Mucosa of descending colon (tissue), 3 donors: ENCODE measurements around the gene LRRC25. TPM values are rescaled to one million over a fixed set of nuclear protein-coding genes. Genes with fewer than 3 reads are reported as not detected.
"Not testable (repeated sequence)": the region's sequence is repeated elsewhere in the genome, so short reads cannot be mapped to it uniquely, and the experiment has no call there.

Experiments
- ATAC-seq: fragments of 200-7000 bp; cut with Tn5 transposase; one replicate; pipeline ENCODE4 v1.9.1; 2020; ENCODE audit warnings: mild to moderate bottlenecking, moderate library complexity
- DNase-seq, 3 donors: peaks; one replicate each; pipeline ENCODE4 v3.0.0-alpha.2; 2020
- H3K36me3 ChIP-seq: fragments of 200-600 bp; one replicate; pipeline ENCODE4 v1.8.0; 2021; ENCODE audit warnings: low read depth, mild to moderate bottlenecking
- H3K4me1 ChIP-seq: fragments of 200-600 bp; one replicate; pipeline ENCODE4 v1.8.0; 2021; ENCODE audit warnings: low read depth, mild to moderate bottlenecking
- H3K4me3 ChIP-seq: fragments of 200-600 bp; one replicate; pipeline ENCODE4 v1.8.0; 2021; ENCODE audit warnings: mild to moderate bottlenecking
- H3K9me3 ChIP-seq: fragments of 200-600 bp; one replicate; pipeline ENCODE4 v1.8.0; 2021; ENCODE audit warnings: mild to moderate bottlenecking
- intact Hi-C, 2 donors: fragments of 100-400 bp; cut with DNase I in 1 of 2; cut with micrococcal nuclease in 1 of 2; formaldehyde crosslinking; loops; one replicate each; pipeline versions ENCODE4 v1.11.0 to v1.11.1; 2022; cut with DNase I, micrococcal nuclease
- total RNA-seq, 3 donors: library from RNA; stranded (reverse); fragmentation: NEBNext Ultra II Directional in 2 of 3; extraction: Animal tissue kit (Norgen Biotek cat#: 25700) in 2 of 3; gene quantifications; one replicate each; pipeline versions ENCODE4 v1.2.1 to v1.2.4, GENCODE V29; 2021 to 2023
- TF ChIP-seq, protein P1 (sequence below): fragments of 200-600 bp; IDR thresholded peaks from one replicate; pipeline ENCODE4 v1.8.0; 2022; ENCODE audit warnings: antibody characterized with exemption, mild to moderate bottlenecking
- donor health status: DM: no; HTN: no; CAD: no; lungs with moderate emphysema.
- donor health status: DM: no; HTN: no; CAD: no.
- donor health status: DM: no; HTN: yes; CAD: no.

The LRRC25 gene
- total RNA-seq, 3 donors from 2014 or later = 2.1 to 8.8 (median 5.8) TPM

DNA sequence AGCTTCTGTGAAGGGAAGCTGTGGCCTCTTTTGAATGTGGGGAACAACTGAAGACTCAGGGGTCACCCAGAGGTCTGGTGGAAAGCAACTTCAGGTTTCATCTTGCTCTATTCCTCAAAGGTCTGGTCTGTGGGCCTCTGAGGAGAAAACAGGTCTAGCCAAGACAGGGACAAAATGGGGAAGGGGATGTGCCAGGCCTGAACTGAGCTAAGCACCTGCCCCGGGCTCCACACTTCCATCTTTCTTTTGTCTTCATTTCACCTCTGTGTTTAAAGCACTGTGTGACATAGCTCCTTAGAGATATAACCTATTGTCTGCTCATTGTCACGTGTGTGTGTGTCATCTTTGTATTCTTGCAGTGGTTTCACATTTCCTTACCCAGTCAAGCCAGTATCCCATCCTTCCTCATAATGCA, 31.4 kb downstream of the LRRC25 start:
- intact Hi-C loops = no loop called here
- H3K36me3 ChIP-seq = no peaks in the 10 kb centered on the region
- no peak overlapping the region for H3K4me3 ChIP-seq
- TF ChIP-seq, protein P1, sequence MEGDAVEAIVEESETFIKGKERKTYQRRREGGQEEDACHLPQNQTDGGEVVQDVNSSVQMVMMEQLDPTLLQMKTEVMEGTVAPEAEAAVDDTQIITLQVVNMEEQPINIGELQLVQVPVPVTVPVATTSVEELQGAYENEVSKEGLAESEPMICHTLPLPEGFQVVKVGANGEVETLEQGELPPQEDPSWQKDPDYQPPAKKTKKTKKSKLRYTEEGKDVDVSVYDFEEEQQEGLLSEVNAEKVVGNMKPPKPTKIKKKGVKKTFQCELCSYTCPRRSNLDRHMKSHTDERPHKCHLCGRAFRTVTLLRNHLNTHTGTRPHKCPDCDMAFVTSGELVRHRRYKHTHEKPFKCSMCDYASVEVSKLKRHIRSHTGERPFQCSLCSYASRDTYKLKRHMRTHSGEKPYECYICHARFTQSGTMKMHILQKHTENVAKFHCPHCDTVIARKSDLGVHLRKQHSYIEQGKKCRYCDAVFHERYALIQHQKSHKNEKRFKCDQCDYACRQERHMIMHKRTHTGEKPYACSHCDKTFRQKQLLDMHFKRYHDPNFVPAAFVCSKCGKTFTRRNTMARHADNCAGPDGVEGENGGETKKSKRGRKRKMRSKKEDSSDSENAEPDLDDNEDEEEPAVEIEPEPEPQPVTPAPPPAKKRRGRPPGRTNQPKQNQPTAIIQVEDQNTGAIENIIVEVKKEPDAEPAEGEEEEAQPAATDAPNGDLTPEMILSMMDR = no peak
- no peaks in the 10 kb centered on the region for H3K9me3 ChIP-seq
- ATAC-seq = no peak
- DNase-seq = no peak
- peaks cover 17% of the 10 kb centered on the region for H3K4me1 ChIP-seq

DNA sequence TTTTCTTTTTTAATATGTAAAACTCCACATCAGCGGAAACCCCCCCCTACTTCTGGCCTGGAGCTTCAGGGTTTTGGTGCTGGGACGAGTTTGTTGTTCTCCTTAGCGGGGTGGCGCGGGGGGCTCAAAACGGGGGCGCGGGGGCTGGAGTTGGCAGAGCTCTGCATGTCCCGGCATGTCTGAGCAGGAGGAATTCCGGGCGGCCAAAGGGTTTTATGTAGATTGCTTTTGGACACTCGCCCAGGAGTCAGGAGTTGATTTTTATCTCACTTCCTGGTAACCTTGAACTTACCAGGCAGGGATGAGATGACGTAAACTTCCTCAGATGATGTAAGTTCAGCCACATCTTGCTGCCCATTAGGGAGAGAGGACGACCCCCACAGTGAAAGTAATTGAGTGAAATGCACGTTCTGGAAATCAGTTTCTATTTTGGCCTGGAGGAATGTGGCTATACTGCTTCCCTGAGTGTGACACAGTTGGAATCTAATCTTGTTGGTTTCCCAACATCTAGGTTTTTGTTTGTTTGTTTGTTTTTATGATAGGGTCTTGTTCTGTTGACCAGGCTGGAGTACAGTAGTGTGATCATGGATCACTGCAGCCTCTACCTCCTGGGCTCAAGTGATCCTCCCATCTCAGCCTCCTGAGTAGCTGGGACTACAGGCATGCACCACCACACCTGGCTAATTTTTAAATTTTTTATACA, 32.4 kb downstream of the LRRC25 start:
- no peaks in the 10 kb centered on the region for H3K36me3 ChIP-seq
- TF ChIP-seq, protein P1 = no peak
- peaks cover 17% of the 10 kb centered on the region for H3K4me1 ChIP-seq
- H3K4me3 ChIP-seq = no peak overlapping the region
- ATAC-seq (peak; percentile 89), DNase-seq (peak; percentile 74 to 95 (median 77))
- H3K9me3 ChIP-seq = no peaks in the 10 kb centered on the region
- intact Hi-C loops = no loop called here

DNA sequence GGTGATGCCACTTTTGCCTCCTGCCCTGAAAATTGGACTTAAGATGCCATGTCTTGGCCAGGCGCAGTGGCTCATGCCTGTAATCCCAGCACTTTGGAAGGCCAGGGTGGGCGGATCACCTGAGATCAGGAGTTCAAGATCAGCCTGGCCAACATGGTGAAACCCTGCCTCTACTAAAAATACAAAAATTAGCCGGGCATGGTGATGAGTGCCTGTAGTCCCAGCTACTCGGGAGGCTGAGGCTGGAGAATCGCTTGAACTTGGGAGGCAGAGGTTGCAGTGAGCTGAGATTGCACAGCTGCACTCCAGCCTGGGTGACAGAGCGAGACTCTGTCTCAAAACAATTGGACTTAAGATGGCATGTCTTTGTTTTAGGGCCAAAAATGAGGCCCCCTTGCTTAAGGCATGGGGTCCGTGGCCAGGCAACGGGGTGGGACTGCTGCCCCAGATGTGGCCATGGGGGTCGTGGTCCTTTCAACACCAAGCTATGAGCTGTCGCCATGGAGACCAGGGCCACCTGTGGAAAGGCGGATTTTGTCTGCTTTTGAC, 33.1 kb downstream of the LRRC25 start:
- H3K36me3 ChIP-seq, intact Hi-C loops, DNase-seq, H3K4me3 ChIP-seq, H3K9me3 ChIP-seq: not testable (repeated sequence)
- H3K4me1 ChIP-seq = peaks cover 17% of the 10 kb centered on the region
- peak; percentile 20 for ATAC-seq

DNA sequence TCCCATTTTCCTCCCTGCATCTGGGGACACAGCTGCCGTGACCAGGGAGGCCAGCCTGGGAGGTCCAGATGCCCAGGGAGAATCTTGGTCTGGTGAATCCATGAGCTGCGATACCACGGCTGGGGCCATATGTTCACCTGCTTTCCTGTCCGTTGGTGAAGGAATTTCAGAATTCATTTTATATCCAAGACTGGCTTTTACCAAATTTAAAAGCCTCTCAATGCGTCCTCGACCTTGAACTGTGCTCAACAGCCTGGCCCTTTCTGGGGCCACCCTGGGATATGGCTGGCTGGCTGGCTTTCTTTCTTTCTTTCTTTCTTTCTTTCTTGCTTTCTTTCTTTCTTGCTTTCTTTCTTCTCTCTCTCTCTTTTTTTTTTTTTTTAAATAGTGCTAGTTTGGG, 33.6 kb downstream of the LRRC25 start:
- intact Hi-C loops = no loop called here
- TF ChIP-seq, protein P1 = no peak
- DNase-seq (no peak), ATAC-seq (no peak)
- H3K4me1 ChIP-seq = peaks cover 17% of the 10 kb centered on the region
- no peak overlapping the region for H3K4me3 ChIP-seq
- no peaks in the 10 kb centered on the region for H3K36me3 ChIP-seq
- H3K9me3 ChIP-seq = no peaks in the 10 kb centered on the region

DNA sequence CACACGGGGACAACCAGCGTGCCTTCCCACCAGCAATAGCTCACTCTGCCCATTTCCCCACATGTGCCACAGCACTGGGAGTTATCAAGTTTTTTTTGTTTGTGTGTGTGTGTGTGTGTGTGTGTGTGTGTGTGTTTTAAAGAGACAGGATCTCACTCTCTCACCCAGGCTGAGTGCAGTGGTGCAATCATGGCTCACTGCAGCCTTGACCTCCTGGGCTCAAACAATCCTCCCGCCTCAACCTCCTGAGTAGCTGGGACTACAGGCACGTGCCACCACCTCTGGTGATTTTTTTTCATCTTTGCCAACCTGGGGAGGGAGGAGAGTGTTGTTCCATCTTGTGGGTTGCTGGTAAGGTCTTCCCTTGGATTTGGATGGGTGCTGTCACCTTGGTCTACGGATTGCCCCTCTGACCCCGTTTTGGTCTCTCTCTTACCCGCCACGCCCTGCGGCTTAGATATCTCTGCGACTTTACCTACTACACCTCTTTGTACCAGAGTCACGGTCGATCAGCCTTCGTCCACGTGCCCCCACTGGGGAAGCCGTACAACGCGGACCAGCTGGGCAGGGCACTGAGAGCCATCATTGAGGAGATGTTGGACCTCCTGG, 34.4 kb downstream of the LRRC25 start:
- TF ChIP-seq, protein P1 = no peak
- DNase-seq (no peak), ATAC-seq (peak; percentile 20)
- H3K4me1 ChIP-seq = peaks cover 17% of the 10 kb centered on the region
- intact Hi-C loops = no loop called here
- no peaks in the 10 kb centered on the region for H3K9me3 ChIP-seq
- no peaks in the 10 kb centered on the region for H3K36me3 ChIP-seq
- H3K4me3 ChIP-seq = no peak overlapping the region

DNA sequence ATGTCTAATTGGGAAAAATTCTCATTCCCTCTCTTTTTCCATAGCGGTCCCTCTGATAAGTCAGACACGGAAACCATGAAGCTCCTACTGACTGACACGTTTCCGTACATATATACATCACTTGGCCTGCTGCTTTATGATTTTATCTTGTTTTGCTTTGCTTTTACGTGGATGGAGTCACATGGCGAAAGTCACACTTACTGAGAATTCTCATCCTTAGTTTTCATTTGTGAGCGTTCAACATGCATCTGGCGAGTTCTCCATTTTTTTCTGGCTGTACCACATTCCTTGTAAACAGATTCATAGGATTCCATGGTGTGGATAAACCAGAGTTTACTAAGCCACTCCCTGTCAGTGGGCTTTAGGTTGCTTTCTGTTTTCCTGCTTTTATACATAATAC, 35.8 kb downstream of the LRRC25 start:
- DNase-seq = no peak
- TF ChIP-seq, protein P1 = no peak
- Histone ChIP-seq H3K4me1 (peaks cover 16% of the 10 kb centered on the region), H3K9me3 (no peaks in the 10 kb centered on the region), H3K36me3 (no peaks in the 10 kb centered on the region), H3K4me3 (no peak overlapping the region)
- no peak for ATAC-seq
- intact Hi-C loops = no loop called here
